ENCODE measurements around the gene PLXNA1.

Gene PLXNA1

GRCh38 chr3:126988451-126989021 lies 5.6 kb downstream of the PLXNA1 start:
- DNase-seq: no peak

DNA sequence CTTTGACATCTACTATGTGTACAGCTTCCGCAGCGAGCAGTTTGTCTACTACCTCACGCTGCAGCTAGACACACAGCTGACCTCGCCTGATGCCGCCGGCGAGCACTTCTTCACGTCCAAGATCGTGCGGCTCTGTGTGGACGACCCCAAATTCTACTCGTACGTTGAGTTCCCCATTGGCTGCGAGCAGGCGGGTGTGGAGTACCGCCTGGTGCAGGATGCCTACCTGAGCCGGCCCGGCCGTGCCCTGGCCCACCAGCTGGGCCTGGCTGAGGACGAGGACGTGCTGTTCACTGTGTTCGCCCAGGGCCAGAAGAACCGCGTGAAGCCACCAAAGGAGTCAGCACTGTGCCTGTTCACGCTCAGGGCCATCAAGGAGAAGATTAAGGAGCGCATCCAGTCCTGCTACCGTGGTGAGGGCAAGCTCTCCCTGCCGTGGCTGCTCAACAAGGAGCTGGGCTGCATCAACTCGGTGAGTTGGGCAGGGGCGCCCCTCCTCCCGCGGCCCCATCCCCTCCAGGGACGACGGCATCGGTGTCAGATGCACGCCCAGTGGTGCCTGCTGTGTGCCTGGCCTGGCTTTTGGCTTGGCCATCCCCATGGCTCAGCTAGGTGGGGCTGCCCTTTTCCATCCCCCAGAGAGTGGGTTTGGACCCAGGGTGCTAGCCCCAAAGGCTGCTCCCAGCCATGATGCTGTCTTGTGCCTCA lies 6.6 kb downstream of the PLXNA1 start:
- DNase-seq: no peak

GRCh38 chr3:126990024-126990700 lies 7.2 kb downstream of the PLXNA1 start:
- DNase-seq: no peak

DNA sequence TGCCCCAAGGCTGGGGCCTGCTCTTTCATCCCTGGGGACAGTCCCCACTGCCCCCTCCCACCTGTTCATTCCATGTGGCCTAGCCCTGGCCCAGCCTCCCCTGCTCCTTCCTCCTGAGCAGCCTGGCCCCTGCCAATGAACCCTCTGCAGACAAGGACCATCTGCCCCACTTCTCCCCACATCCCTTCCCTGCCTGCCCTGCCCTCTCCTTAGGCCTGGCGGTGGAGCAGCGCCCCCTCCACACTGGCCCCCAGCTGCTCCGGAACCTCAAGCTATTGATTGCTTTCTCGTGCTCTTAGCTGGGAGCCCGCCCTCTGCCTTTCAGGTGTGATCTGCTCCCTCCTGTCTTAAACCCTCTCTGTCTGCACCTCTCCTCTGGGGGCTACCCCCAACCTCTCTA lies 8.0 kb downstream of the PLXNA1 start:
- DNase-seq: no peak

DNA sequence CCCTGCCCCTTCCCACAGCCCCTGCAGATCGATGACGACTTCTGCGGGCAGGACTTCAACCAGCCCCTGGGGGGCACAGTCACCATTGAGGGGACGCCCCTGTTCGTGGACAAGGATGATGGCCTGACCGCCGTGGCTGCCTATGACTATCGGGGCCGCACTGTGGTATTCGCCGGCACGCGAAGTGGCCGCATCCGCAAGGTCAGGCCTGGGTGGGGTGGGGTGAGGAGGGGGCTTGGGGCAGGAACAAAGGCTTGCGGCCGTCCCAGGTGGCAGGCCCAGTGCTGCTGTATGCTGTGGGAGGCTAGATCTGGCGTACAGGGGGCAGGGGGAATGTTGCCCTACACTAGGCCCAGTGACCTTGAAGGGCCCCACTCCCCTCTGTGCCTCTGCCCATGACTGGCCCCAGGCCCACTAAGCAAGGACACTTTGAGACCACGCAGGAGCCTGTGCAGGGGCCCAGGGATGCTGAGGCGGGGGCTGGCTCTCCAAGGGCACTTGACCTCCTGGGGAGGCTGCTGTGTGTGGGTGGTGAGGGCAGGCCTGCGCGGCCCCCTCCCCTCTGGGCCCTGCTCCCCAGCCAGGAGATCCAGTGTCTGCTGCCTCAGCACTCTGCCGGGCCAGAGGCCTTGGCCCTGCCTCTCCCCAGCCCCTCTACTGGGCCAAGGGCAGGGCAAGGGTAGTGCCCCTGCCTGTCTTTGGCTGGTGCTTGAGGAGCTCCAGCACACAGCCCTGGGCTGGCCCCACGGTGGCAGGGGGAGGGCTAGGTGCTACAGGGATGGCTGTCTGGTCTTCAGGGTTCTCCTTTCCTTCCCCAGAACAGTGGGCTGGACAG lies 8.7 kb downstream of the PLXNA1 start:
- no peak for DNase-seq

- no peak for DNase-seq
Observed at GRCh38 chr3:126992216-126992615, 9.3 kb downstream of the PLXNA1 start.

- DNase-seq: no peak
Observed at GRCh38 chr3:126992776-126993175, 9.9 kb downstream of the PLXNA1 start.

- no peak for DNase-seq
Observed at GRCh38 chr3:126993436-126993835, 10.5 kb downstream of the PLXNA1 start.

DNA sequence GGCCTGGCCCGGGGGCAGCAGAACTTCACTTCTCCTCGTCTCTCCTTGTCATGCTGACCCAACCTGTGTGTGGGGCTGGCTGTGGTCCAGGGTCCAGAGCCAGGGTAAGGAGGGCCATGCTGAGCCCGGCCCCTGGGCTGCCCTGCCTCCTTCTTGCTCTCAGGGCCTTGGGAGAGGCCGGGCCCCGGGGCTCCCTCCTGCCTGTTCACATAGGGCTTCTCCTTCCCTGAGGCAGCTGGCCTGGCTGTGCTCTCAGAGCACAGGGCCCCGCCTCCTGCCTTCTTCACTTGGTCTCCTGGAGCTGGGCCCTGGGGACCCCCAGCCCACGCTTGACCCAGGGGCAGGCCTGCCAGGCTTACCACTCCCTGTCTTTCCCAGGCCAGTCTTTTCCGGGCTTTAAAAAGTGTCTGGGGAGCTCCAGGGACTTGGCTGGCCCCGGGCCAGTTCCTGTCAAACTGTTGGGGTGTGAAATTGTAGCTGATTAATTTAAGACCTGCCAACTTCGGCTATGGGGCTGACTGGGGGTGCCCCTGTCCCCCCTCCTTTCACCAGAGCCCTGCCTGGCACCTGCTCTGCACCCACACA lies 11.8 kb downstream of the PLXNA1 start:
- DNase-seq: no peak

GRCh38 chr3:126995254-126995780 lies 12.4 kb downstream of the PLXNA1 start:
- no peak for DNase-seq

GRCh38 chr3:126995926-126996512 lies 13.1 kb downstream of the PLXNA1 start:
- no peak for DNase-seq

DNA sequence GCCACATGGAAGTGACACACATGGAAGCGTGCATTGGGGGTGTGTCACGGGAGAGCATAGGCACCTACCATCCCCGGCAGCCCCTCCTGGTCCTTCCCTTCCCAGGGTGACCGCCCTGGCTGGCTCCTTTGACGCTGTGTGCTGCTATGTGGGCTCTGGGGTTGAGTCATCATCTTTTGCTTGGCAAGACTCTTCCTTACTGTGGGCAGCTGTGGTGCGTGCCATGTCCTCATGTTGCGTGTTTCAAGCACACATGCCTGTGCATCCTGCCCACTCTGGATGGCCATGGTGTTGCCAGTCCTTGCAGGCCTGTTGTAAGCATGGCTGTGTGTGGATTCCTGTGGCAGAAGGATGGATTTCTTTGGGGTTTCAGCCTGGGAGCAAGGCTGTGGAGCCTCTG lies 14.0 kb downstream of the PLXNA1 start:
- DNase-seq: peak; percentile 57

DNA sequence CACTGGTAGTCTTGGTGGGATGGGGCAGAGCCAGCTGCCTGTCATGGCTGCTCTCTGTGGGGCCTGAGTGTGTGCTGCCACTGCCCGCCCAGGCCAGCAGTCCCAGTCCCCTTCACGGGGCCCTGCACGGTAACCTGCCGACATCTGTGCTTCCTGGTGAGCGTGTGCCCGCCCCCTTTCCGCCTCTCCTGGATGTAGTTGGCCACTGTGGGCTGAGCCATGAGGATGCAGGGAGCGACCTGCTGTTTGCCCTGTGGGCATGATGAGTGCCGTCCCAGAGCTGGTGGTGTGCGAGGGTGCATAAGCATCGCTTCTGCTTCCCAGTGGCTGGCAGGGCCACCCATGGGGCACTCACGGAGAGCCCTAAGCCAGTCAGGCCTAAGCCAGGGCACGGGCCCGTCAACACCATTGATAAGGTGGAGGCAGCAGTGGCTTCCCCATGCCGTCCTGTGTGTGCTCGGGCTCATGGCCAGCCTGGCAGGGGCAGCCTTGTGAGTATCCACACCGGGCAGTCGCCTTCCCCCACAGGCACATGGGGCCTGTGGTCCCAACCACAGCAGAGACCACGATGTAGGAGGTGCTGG lies 14.6 kb downstream of the PLXNA1 start:
- DNase-seq: no peak

GRCh38 chr3:126998320-126998719 lies 15.4 kb downstream of the PLXNA1 start:
- no peak for DNase-seq

DNA sequence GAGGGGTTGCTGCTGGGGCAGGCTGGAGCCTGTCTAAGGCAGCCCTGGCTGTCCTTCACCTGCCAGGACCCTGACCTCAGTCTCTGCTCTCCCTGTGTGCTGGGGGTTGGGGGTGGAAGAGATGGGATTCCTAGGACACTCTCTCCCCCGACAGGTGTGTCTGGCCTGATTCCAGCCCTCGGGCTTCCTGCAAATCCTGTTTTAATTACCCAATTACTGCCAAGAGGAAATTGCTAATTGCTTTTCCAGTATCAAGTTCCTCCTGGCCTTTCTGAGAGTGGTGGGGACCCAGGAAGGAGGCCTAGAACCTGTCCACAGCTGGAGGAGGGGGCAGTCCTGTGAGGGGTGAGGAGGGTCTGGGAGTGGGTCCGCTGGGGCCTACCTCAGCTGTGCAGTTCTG lies 15.8 kb downstream of the PLXNA1 start:
- no peak for DNase-seq

GRCh38 chr3:126999383-126999782 lies 16.5 kb downstream of the PLXNA1 start:
- DNase-seq: no peak

DNA sequence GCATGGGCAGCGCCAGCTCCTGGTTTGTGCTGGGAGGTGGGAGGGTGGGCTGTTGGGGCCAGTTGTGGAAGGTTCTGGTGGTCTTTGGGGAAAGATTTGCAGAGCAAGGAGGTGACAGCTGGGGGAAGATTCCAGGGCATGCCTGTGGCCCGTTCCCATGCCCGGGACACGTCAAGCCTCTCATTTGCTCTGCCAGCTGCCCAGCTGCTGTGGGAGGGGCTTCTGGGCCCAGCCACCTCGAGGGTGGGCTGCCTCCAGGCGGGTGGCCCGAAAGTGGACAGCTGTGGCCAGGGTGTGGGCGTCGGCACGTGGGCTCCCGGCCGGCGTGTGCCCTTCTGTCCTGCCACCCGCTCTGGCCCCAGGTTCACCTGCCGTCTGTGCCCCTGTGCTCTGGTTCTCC lies 17.2 kb downstream of the PLXNA1 start:
- no peak for DNase-seq

DNA sequence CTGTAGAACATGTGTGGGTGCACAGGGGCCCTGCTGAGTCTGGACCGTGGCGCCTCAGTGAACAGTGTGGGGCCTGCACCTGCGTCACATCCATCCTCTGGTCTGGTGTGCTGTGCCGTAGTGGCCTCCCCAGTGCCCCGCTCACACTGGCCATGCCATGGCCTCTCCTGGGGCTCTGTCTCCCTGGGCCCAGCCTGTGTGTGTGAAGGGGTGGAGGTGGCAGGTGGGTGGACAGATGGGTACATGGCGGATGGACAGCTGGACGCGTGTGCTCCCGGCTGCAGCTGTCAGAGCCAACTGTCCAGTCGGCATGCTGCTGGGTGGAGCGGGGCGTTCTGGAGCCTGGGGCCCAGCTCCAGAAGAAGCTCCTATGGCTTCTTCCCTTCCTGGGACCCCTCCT lies 17.8 kb downstream of the PLXNA1 start:
- no peak for DNase-seq

GRCh38 chr3:127001486-127002194 lies 18.7 kb downstream of the PLXNA1 start:
- no peak for DNase-seq

DNA sequence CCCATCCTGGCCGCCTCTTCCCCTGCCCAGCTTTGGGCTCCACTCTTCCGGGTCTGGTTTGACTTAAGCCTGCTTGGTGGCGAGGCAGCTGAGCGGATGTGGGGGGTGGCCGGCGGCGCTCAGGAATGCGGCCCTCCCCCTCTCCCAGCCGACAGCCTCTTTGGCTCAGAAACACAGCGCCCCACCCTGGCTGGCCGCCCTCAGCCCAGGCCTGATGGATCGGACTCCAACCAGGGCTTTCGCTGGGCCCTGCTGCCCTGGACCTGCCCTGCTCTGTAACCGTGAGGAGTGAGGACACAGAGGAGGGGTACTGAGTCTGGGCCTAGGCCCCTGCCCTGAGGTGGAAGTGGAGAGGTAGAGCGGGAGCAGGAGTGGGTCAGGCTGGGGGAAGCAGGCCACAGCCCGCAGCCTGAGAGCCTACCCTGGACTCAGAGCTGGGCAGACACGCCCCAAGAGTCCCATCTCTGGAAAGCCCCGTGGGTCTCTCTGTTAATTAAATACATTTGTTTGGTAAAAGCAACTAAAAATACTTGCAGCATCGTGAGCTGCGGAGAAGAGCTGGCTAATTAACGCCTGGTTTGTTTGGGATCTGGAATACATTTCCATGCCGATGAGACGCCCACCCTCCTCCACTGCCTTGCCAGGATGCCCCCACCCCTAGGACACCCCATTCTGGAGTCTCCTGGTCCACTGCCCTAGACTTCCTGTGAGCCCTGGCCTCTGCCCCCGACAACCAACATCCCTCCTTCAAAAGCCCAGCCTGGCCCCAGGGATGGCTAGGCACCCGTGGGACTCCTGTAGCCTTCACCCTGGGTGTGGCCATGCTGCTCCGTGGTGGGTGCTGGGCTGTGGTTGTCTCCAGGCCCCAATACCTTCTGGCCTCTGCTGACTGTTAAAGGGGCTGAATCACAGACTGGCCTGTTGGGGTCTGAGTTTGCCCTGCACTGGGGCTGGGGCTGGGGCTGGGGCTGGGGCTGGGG lies 19.6 kb downstream of the PLXNA1 start:
- DNase-seq: peak; percentile 94

Measured in fibroblast of skin of back (primary cell).